Stimulated activated CD8-positive, alpha-beta memory T cell treated with anti-CD3 and anti-CD28 coated beads, Interleukin-7, amount 100 ng/mL, for 24 hours (primary cell): ENCODE measurements around the gene VAMP8.
"Not testable (repeated sequence)": the region's sequence is repeated elsewhere in the genome, so short reads cannot be mapped to it uniquely, and the experiment has no call there.

Source experiments
- DNase-seq: peaks from one replicate; pipeline ENCODE4 v3.0.0-alpha.2; 2020; ENCODE audit warnings: low read depth

Gene VAMP8

GRCh38 chr2:85598594-85599340 lies 21.4 kb downstream of the VAMP8 start:
- no peak for DNase-seq

- no peak for DNase-seq
Observed at GRCh38 chr2:85599468-85600234, 22.3 kb downstream of the VAMP8 start.

GRCh38 chr2:85600235-85600575 lies 22.8 kb downstream of the VAMP8 start:
- no peak for DNase-seq

GRCh38 chr2:85600951-85601770 lies 23.8 kb downstream of the VAMP8 start:
- no peak for DNase-seq

GRCh38 chr2:85601771-85602475 lies 24.5 kb downstream of the VAMP8 start:
- no peak for DNase-seq

- DNase-seq = peak; percentile 79
Observed at GRCh38 chr2:85602476-85603234, 25.3 kb downstream of the VAMP8 start, which contains the start of gene TMEM150A. TMEM150A (minus strand) TSS chr2:85602698; CDS start chr2:85601948, 750 bp downstream.

GRCh38 chr2:85604133-85604444 lies 26.7 kb downstream of the VAMP8 start:
- DNase-seq = not testable (repeated sequence)

GRCh38 chr2:85604568-85605339 lies 27.4 kb downstream of the VAMP8 start:
- no peak for DNase-seq

GRCh38 chr2:85605406-85606115 lies 28.2 kb downstream of the VAMP8 start:
- DNase-seq = no peak

GRCh38 chr2:85606116-85606455 lies 28.7 kb downstream of the VAMP8 start:
- no peak for DNase-seq

GRCh38 chr2:85607268-85608215 lies 30.2 kb downstream of the VAMP8 start:
- no peak for DNase-seq

- no peak for DNase-seq
Observed at GRCh38 chr2:85611217-85611704, 33.9 kb downstream of the VAMP8 start.

GRCh38 chr2:85611705-85612587 lies 34.6 kb downstream of the VAMP8 start, which contains the start of gene C2orf68:
C2orf68 (minus strand) TSS chr2:85612066; CDS start chr2:85611984, 82 bp downstream.
- DNase-seq = peak; percentile 76

- DNase-seq = no peak
Observed at GRCh38 chr2:85613717-85614515, 36.5 kb downstream of the VAMP8 start.

- not testable (repeated sequence) for DNase-seq
Observed at GRCh38 chr2:85614757-85615156, 37.4 kb downstream of the VAMP8 start.

- DNase-seq = no peak
Observed at GRCh38 chr2:85615413-85615728, 38.0 kb downstream of the VAMP8 start.

- DNase-seq = not testable (repeated sequence)
Observed at GRCh38 chr2:85617723-85618122, 40.3 kb downstream of the VAMP8 start.
